ENCODE measurements around the gene CDH15.

CDH15 gene

DNA sequence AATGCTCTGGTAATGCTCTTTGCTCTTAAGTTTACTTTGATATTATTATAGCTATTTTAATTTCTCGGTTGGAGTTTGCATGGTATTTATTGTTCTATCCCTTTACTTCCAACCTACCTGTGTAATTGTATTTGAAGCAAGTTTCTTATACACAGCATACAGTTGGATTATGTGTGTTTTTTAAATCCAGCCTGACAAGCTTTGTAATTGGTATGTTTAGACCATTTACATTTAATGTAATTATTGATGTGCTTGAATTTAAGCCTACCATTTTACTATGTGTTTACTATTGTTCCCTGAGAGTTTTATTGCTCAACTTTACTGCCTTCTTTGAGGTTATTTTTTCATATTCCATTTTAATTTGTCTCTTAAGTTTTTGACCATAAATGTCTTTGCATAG, 42.2 kb upstream of the CDH15 start:
- no peaks in the 10 kb centered on the region for H3K9me3 ChIP-seq (ENCODE audit: control insufficient read depth, low read length)
- no peak overlapping the region for H3K9ac ChIP-seq
- no peaks in the 10 kb centered on the region for H3K4me1 ChIP-seq
- H3K27ac ChIP-seq, result no peak overlapping the region
- H3K27me3 ChIP-seq (ENCODE audit: control insufficient read depth, insufficient read depth, low read length), result no peaks in the 10 kb centered on the region
- TF ChIP-seq, protein P1, sequence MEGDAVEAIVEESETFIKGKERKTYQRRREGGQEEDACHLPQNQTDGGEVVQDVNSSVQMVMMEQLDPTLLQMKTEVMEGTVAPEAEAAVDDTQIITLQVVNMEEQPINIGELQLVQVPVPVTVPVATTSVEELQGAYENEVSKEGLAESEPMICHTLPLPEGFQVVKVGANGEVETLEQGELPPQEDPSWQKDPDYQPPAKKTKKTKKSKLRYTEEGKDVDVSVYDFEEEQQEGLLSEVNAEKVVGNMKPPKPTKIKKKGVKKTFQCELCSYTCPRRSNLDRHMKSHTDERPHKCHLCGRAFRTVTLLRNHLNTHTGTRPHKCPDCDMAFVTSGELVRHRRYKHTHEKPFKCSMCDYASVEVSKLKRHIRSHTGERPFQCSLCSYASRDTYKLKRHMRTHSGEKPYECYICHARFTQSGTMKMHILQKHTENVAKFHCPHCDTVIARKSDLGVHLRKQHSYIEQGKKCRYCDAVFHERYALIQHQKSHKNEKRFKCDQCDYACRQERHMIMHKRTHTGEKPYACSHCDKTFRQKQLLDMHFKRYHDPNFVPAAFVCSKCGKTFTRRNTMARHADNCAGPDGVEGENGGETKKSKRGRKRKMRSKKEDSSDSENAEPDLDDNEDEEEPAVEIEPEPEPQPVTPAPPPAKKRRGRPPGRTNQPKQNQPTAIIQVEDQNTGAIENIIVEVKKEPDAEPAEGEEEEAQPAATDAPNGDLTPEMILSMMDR (IDR thresholded peaks at IDR 0.05), result no peak
- H3K79me2 ChIP-seq, result peaks cover 20% of the 10 kb centered on the region
- no peak overlapping the region for H2AFZ ChIP-seq
- no peaks in the 10 kb centered on the region for H3K36me3 ChIP-seq (ENCODE audit: control insufficient read depth, insufficient read depth, low read length)
- H3K4me2 ChIP-seq (ENCODE audit: low read length), result no peak overlapping the region
- H3K4me3 ChIP-seq (ENCODE audit: low read depth, low read length), result no peak overlapping the region

DNA sequence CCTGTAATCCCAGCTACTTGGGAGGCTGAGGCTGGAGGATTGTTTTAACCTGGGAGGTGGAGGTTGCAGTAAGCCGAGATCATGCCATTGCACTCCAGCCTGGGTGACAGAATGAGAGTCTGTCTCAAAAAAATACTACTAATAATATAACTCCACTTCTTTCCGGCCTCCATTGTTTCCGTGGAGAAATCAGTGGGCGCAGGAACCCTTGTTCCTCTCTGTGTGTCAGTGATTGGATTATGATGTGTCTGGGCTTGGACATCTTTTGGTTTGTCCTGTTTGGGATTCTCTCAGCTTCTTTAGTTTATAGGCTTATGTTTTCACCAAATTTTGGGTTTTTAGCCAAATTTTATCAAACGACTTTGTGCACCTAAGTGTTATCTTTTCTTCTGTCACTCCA, 41.1 kb upstream of the CDH15 start:
- no peak overlapping the region for H3K9ac ChIP-seq
- H3K79me2 ChIP-seq, result peaks cover 20% of the 10 kb centered on the region
- H3K4me3 ChIP-seq (ENCODE audit: low read depth, low read length), result no peak overlapping the region
- H3K27ac ChIP-seq, result no peak overlapping the region
- H3K4me2 ChIP-seq (ENCODE audit: low read length), result no peak overlapping the region
- no peaks in the 10 kb centered on the region for H3K27me3 ChIP-seq (ENCODE audit: control insufficient read depth, insufficient read depth, low read length)
- no peaks in the 10 kb centered on the region for H3K4me1 ChIP-seq
- H3K36me3 ChIP-seq (ENCODE audit: control insufficient read depth, insufficient read depth, low read length), result no peaks in the 10 kb centered on the region
- H3K9me3 ChIP-seq (ENCODE audit: control insufficient read depth, low read length), result no peaks in the 10 kb centered on the region
- no peak overlapping the region for H2AFZ ChIP-seq
- TF ChIP-seq, protein P1 (IDR thresholded peaks at IDR 0.05), result no peak

DNA sequence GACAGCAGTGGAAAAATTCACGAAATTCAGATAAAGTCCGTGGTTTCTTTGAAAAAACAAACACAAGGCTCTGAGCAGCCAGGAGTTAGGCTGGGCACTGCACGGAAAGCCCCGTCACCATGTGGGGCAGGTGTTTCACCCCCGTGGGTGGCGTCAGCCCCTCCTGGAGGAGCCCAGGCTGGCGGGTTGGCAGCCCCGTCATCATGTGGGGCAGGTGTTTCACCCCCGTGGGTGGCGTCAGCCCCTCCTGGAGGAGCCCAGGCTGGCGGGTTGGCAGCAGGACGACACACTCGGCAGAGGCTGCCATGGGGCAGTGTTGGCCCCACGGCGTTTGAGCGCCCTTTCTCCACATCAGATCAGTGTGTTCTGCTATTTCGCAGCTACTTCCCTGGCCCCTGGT, 39.8 kb upstream of the CDH15 start:
- Histone ChIP-seq H3K27ac (no peak overlapping the region), H3K27me3 (ENCODE audit: control insufficient read depth, insufficient read depth, low read length) (no peaks in the 10 kb centered on the region), H3K36me3 (ENCODE audit: control insufficient read depth, insufficient read depth, low read length) (no peaks in the 10 kb centered on the region), H3K4me2 (ENCODE audit: low read length) (no peak overlapping the region), H3K4me3 (ENCODE audit: low read depth, low read length) (no peak overlapping the region), H3K79me2 (peaks cover 22% of the 10 kb centered on the region), H3K4me1 (no peaks in the 10 kb centered on the region), H2AFZ (no peak overlapping the region), H3K9ac (no peak overlapping the region), H3K9me3 (ENCODE audit: control insufficient read depth, low read length) (no peaks in the 10 kb centered on the region)
- TF ChIP-seq, protein P1 (IDR thresholded peaks at IDR 0.05), result no peak

DNA sequence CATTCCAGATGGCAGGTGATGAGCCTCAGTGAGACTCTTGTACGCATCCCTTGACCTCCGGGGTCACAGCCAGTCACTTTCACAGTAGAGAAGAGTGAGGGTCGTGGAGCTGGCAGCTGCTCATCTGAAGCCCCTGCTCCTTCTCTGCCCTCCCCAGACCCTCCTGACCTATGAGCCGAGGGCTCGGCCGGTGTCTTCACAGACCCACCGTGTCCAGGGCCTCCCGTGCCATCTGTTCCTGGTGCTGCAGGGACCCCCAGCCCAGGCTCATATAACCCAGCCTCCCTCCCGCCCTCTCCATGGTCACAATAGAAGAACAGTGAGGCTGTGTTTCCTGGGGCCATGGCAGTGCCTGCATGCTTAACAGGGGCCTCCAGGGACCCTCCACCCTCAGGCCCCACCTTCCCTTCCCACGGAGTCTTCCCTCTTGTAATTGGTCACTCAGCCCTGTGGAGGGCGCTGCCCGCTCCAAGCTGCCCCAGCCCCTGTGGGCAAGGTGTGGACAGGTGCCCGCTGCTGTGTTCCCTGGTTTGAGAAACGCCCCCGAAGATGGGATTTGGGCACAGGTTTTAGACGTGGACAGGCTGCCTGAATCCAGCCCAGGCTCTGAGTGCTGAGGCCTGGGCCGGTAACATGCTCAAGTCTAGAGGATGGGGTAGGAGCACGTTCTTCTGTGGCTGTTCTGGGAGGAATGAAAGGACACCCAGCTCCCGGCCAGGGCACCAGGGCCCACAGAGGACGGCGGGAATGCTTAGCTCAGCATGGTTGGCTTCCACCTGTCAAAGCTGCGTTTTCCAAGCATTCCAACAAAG, 39.1 kb upstream of the CDH15 start:
- H2AFZ ChIP-seq, result no peak overlapping the region
- no peaks in the 10 kb centered on the region for H3K4me1 ChIP-seq
- peaks cover 22% of the 10 kb centered on the region for H3K79me2 ChIP-seq
- H3K9ac ChIP-seq, result no peak overlapping the region
- H3K27me3 ChIP-seq (ENCODE audit: control insufficient read depth, insufficient read depth, low read length), result no peaks in the 10 kb centered on the region
- no peaks in the 10 kb centered on the region for H3K36me3 ChIP-seq (ENCODE audit: control insufficient read depth, insufficient read depth, low read length)
- TF ChIP-seq, protein P1 (IDR thresholded peaks at IDR 0.05), result no peak
- no peak overlapping the region for H3K27ac ChIP-seq
- H3K9me3 ChIP-seq (ENCODE audit: control insufficient read depth, low read length), result no peaks in the 10 kb centered on the region
- H3K4me2 ChIP-seq (ENCODE audit: low read length), result no peak overlapping the region
- no peak overlapping the region for H3K4me3 ChIP-seq (ENCODE audit: low read depth, low read length)
